Stimulated activated CD8-positive, alpha-beta memory T cell treated with anti-CD3 and anti-CD28 coated beads, Interleukin-7, amount 100 ng/mL, for 48 hours (primary cell): Measurements from ENCODE around the gene EHMT1.
"Not testable (repeated sequence)": the region's sequence is repeated elsewhere in the genome, so short reads cannot be mapped to it uniquely, and the experiment has no call there.

ENCODE experiments used
- DNase-seq, 2 donors: peaks; one replicate each; pipeline ENCODE4 v3.0.0-alpha.2; 2020; ENCODE audit warnings: low read depth in 1 of 2; ENCODE audit errors: extremely low read depth in 1 of 2

The EHMT1 gene

DNA sequence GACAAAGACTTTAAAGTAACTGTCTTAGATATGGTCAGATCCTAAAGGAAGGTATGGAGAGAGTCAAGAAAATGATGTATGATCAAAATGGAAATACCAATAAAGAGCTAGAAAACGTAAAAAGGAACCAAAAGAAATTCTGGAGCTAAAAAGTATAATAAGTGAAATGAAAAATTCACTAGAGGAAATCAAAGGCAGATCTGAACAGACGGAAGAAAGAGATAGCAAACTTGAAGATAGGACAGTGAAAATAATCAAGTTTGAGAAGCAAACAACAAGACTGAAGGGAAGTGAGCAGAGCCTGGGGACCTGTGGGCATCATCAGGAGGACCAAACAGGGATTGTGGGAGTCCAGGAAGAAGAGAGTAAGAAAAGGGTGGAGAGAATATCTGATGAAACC lies 115.4 kb downstream of the EHMT1 start:
- no peak for DNase-seq

DNA sequence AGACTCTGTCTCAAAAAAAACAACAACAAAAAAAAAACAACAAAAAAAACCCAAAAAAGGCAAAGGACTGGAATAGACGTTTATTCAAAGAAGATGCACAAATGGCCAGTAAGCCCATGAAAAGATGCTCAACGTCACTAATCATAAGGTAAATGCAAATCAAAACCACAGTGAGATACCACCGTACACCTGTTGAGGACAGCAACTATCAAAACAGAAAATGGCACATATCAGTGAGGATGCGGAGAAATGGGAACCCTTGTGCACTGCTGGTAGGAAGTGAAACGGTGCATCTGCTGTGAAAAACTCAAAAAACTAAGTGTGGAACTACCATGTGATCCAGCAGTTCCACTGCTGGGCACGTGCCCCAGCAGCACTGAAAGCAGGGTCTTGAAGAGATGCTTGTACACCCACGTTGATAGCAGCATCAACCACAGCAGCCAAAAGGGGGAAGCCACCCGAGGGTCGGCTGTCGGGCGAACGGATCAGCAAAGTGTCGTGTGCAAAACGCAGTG lies 119.4 kb downstream of the EHMT1 start:
- not testable (repeated sequence) for DNase-seq

DNA sequence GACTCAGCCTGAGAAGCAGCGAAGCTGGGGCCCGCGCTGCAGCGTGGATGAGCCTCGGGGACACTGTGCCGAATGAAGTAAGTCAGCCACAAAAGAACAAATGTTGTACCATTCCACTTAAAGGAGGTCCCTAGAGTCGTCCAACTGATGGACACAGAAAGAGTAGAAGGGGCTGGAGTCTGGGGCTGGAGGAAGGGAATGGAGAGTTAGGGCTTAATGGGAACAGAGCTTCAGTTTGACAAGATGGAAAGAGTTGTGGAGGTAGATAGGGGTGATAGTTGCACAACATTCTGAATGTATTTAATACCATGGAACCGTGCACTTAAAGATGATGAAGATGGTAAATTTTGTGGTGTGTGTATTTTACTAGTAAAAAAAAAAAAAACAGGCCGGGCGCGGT lies 119.9 kb downstream of the EHMT1 start:
- no peak for DNase-seq

DNA sequence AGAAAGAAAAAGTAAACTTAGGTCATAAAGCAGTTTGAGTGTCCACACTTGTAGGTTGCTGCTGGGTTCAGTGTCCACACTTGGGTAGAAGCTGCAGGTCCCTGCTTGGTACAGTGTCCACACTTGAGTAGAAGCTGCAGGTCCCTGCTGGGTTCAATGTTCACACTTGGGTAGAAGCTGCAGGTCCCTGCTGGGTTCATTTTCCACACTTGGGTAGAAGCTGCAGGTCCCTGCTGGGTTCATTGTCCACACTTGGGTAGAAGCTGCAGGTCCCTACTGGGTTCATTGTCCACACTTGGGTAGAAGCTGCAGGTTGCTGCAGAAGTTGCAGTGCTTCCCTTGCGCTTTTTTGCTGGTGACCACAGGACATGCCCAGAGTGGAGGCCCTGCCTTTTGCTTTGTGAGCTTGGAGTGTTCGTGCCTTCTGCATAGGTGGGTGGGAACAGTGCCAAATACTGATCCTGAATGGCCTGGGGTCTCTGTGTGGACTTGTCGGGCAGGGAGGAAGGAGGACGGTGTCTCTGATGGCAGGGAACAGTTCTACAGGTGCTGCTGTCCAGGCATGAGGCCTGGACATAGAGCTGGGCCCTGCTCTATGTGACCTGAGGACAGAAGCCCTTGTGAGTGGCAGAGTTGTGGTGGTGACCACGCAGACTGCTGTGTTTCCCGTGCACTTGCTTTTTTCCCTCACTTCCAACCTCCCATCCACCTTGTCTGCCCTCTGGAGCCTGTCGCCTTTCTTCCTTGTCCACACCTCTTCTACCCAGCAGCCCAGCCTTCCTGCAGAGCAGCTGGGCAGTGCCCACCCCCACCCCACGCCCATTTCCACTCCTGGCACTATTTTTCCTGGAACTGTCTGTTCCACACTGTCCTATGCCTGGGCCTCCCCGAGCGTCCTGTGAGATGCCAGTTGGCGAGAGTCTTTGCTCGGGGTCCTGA lies 120.8 kb downstream of the EHMT1 start:
- DNase-seq, result no peak

DNA sequence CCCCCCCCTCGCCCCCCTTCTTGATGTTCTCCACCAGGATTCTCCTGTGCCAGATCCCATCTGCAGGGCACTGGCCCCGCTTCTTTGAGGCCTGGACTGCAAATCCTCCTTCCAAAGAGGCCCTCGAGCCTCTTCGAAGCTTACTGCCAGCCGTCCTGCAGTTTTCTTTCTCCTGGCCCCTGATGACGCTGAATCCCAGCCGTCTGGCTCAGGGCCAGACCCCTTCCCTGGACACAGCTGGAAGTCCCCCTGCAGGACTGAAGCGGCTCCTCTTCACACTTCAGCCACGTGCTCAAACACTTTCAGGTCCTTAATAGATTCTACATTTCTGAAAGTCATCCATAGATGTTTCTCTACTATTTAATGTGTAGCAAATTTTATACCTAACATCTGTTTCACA lies 121.5 kb downstream of the EHMT1 start:
- DNase-seq, result no peak

DNA sequence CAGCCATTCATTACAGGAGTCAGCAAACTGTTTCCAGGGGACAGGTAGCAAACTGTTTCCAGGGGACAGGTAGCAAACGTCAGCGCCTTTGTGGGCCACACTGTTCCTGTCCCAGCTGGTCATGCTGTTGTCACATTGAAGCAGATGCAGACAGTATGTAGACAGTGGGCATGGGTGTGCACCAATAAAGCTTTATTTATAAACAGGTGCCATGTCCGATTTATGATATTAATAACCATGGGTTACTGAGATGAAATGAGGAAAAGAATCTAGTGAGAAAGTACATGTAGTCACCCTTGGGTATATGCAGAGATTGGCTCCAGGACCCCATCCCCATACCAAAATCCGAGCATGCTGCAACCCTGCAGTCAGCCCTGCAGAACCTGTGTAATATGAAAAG lies 122.5 kb downstream of the EHMT1 start:
- no peak for DNase-seq

DNA sequence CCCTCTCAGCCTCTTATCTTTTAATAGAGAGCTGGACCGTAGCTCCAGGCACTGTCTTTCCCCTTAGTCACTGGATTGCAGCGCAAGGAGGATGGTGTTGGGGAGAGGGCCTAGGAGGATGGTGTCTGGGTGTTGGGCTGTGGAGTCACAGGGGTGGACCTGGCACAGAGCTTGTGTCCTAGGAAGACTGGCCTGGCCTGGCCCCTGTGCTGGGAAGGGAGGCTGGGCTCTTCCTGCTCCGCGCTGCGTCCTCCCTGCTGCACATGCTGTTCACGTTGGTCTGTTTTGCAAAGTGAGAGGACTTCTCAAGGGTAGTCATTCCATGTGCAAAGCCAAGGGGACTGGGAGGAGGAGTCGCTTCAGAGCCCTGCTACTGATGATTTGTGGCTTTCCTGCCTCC lies 123.9 kb downstream of the EHMT1 start:
- no peak for DNase-seq

DNA sequence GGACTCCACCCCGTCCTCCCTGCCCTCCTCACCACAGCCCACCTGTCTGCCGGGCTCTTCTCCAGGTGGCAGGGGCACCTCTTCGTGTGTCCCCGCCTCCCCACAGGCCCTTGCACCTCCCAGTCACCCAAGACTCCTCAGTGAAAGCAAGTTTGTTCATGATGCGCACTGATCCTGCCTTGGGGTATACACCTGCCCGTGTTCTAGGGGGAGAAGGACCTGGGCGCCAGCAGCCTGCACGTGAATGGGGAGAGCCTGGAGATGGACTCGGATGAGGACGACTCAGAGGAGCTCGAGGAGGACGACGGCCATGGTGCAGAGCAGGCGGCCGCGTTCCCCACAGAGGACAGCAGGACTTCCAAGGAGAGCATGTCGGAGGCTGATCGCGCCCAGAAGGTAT lies 124.9 kb downstream of the EHMT1 start:
- no peak for DNase-seq

DNA sequence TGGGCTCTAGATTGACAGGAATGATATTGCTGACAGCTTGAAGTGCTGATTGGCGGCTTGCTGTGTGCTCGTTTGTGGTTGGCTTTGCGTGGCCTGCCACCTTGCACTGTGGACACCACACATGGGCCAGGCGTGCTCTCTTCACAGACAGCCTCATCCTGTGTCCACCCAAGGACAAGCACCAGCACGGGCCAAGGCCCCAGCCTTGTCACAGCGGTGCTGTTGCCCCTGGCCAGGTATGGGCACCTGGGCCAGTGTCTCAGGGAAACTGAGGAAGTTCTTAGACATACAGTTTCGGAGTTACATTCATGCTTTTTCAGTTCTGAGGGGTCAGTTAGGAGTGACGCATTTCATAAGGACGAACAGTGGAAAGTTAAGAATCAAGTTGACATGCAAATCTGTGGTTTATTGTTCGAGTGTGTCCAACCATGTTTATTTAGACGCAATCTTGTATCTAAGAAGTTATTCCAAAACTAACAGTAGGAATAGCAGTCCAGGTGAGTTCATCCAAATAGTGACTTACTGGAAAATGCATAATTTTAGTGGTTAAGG lies 125.9 kb downstream of the EHMT1 start:
- no peak for DNase-seq

DNA sequence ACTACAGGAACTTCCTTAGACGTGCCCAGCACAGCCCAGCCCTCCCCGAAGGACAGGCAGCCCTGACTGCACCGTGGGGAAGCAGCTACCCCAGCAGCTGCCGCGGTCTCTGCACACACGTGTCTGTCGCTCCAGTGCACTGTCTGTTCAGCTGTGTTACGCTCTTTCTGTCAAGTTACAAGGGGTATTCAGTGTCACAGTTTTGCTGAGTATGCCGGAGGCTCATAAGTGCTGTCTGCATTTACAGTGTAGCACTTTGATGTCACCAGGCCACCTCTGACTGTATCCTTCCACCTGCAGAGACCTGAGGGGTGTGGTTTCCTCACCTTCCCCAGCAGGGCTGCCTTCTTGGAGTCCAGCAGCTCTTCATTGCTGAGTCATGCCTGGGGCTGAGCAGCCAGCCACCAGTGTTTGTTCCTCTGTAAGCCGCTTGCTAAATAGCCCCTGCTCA lies 126.8 kb downstream of the EHMT1 start:
- no peak for DNase-seq

DNA sequence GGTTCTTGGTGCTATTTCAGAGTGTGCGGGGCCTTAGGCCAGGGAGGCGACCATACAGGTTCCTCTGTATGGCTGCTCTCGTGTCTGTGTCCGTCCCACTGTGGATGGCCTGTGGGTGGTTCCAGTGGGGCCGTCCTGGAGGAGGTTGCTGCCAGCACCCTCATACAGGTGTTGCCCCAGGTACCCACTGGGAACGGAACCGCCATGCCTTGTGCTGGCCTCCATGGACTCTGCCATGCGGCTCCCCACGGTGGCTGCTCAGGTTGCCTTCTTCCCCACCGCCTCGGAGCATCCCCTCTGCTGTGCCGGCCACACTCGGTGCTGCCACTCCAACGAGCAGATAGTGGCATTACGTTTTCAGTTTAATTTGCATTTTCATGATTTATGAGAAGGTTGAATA lies 129.5 kb downstream of the EHMT1 start:
- DNase-seq, result no peak

DNA sequence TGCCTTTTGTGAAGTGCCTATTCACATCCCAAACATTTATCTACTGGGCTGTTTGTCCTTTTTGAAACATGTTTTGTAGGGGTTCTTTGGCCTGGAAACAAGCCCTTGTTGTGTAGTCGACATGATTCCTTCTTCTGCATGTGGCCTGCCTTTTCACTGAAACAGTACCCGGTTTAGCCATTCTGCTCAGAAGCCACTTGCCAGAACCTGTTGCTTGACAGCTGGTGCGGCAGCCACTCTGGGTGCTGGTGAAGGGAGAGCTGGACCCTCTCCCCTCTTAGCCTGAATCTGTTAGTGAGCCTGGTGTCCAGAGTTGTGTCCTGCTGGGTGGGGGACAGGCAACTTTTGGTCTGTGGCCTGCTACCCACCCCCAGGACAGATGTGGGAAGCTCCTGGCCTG lies 129.9 kb downstream of the EHMT1 start:
- DNase-seq, result no peak

DNA sequence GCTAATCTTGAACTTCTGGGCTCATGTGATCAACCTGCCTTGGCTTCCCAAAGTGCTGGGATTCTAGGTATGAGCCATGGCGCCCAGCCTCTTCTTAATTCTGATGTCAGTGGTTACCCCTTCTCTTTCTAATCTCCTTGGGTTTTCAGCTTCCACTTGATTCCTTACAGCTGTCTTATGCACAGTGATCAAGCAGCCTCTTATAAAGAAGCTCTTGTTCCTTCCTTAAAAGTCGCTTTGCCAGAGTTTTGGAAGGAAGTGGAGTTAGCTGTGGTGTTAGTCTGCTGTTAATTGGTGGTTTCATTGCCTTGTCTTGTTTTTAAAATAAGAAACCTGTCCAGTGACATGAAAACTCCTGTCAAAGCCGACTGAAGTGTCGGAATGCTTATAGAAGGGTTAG lies 130.7 kb downstream of the EHMT1 start:
- no peak for DNase-seq

DNA sequence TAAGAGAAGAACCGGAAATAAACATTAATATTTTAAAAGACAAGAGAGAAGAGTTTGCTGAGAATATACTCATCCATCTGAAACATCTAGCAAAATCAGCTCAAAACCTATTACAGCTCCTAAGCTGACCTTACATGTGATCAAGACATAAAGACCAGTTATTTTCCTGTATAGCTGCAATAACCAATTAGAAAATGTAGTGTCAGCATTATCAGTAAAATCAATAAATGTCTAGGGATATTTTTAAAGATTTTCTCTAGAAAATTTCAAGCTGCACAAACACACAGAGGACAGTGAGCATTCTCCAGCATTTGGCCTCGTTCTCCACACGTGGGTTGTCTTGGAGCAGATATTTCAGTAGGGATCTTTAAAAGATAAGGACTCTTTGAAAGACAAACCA lies 131.2 kb downstream of the EHMT1 start:
- no peak for DNase-seq

DNA sequence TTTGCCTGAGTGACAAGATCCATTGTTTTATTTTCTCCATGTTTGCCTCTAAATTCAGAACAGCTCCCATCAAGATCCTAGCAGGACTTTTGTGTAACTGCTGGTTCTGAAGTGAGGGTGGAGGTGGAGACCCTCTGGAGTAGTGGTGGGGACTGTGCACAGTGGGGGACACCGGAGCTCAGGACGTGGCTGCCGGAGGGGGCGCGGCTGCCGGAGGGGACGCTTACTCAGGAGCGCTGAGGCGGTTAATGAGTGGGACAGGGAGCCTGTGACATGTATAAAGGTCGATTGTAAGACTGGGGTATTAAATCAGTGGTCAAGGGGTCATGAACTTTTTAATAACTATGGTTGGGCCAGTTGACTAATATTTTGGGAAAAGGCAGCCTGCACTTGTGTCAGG lies 131.8 kb downstream of the EHMT1 start:
- DNase-seq, result no peak

DNA sequence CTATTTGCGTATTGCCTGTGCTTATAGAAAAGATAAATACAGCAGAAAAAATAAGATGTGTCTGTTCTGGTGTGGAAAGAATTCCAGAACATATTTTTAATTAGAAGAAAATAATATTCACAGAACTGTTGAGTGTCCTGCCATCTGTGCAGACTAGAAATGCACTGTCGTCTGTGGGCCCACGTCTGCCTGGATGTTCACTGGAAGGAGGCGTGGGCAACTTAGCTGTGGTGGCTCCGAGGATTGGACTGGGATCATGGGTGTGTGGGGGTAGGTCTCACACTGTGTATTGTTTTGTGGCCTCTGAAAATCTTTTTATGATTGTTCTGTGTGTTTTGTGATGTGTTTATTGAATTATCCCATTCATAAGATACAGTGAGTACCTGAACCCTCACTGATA lies 132.8 kb downstream of the EHMT1 start:
- DNase-seq, result no peak

DNA sequence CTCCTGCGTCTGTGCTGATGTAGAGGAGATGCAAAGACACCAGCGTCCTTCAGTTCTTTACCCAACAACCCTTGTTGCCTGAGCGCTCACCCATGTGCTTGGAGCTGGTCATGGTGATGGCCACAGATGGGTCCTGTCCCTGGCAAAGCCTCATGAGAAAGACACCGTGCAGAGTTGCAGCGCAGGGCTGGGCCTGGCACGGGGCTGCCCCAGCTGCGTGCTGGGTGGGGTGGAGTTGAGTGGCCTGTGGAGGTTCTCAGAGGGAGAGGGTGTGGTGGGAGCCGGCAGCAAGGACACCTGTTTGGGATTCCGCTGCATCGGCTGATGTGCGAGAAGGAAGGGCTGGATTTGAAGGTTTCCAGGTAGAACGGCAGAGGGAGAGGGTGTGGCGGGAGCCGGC lies 133.6 kb downstream of the EHMT1 start:
- no peak for DNase-seq

DNA sequence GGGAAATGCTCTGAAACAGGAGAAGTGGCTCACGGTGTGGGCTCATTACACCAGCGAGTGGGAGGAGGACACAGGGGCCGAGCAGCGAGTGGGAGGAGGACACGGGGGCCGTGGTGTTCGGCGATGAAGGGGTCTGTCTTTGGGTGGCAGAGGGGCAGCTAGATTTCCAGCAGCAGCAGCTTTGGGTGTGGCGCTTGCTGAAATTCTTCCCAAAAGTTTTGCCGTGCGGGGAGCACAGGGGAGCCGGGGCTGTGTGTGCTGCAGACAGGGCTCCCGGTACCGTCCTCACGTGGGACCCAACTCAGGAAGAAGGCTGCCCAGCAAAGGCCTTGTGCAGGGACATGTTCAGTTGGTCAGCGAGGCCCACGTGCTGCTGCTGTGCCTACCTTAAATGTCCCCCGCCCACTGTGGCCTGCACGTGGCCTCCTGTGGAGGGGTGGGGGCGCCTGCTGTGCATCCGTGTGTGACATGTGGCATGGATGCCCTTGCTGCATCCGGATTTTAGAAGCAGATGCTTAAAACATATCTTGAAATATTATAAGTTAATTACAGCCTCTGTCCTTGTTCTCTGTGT lies 134.5 kb downstream of the EHMT1 start:
- DNase-seq, result no peak

DNA sequence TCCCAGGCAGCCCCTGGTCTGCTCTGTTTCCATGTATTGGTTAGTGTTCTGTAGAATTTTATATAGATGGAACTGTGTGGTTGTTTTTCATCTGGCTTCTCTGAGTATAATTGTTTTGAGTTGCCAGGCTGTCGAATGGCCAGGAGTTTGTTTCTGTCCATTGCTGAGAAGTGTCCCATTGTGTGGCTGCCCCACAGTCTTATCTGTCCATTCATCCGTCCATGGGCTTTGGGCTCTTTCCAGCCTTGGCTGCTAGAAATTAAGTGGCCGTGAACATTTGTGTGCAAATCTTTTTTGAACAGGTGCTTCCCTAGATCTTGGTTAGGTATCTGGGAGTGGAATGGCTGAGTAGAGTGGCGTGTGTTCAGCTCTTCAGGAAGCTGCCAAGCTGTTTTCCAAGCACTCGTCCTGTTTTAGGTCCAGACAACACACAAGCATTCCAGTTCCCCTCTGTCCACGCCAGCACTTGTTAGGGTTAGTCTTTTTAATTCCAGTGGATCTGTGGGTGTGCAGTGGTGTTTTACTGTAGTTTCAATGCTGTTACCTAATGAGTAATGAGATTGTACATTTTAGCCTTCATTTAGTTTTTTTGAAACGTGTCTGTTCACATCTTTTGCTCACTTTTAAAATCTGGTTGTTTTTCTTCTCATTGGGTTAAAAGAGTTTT lies 136.6 kb downstream of the EHMT1 start:
- DNase-seq, result no peak

DNA sequence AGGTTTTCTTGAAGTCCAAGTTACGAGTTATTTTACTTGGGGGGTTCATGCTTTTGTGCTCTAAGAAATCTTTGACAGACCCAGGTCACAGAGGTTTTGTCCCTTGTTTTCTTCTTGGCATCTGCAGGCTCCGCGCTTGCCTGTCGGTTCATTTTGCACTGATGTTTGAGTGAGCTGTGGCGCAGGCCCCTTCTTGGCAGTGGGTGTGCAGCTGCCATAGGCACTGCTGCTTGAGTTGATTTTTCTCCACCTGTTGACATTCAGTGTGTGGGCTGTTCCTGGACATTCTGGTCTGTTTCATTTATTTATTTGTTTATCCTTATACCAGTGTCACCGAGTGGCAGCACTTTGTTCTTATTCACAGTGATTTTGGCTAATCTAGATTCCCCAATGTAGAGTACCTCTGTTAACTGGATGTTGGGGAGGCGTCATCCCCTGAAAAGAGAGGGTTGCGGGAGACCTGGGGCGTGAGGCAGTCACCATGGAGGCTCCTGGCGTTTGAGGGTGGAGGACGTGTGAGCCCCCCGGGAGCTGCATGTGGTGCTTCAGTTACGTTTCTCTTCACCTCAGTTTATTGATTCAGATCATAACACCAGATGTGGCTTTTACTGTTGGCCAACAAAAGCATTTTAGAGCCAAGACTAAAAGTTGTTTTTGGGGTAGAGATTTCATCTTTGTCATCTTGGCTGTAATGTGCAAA lies 137.4 kb downstream of the EHMT1 start:
- DNase-seq, result no peak

DNA sequence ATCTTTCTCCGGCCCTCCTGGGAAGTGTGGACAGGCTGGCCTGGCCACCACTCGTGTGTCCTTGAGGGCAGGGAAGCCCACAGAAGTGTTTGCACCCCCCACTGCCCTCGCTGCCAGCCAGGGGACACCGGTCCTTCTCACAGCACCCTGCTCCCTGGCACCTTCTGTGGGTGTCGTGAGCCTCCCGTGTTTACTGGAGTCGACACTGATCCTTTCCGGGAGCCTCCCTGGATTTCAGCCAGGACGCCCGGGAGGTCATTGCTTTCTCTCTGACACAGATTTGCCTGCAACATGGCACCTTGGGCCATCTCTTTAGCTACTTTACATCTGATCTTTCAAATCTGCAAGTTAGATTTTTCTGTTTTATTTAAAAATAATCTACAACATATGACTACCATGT lies 138.3 kb downstream of the EHMT1 start:
- DNase-seq, result no peak
